Measurements from ENCODE around the gene ADPRM. TPM values are rescaled to one million over a fixed set of nuclear protein-coding genes. Genes with fewer than 3 reads are reported as not detected.

ADPRM gene
- total and polyA plus RNA-seq, 2 experiments from 2014 or later, result 6.8 to 8.8 TPM

GRCh38 chr17:10755592-10756127, 58.3 kb downstream of the ADPRM start:
- TF ChIP-seq ZNF462 (CRISPR knock-in tag; IDR thresholded peaks at IDR 0.05) (no peak), POLR2AphosphoS5 (IDR thresholded peaks at IDR 0.05; ENCODE audit: low read depth) (no peak), CTCF (conservative IDR thresholded peaks at IDR 0.05; ENCODE audit: low read depth in 2 of 2) (no peak), JUNB (IDR thresholded peaks at IDR 0.05; ENCODE audit: unreplicated experiment) (no peak), ZNF331 (CRISPR knock-in tag; IDR thresholded peaks at IDR 0.05; ENCODE audit: low read depth) (no peak), ZNF114 (CRISPR knock-in tag; IDR thresholded peaks at IDR 0.05) (no peak), NANOG (IDR thresholded peaks at IDR 0.05; ENCODE audit: borderline replicate concordance) (no peak), EZH2phosphoT487 (IDR thresholded peaks at IDR 0.05; ENCODE audit: unreplicated experiment) (no peak), STAT1 (IDR thresholded peaks at IDR 0.05; ENCODE audit: unreplicated experiment) (no peak), REST (IDR thresholded peaks at IDR 0.05; ENCODE audit: unreplicated experiment) (no peak), CREB1 (CRISPR knock-in tag; IDR thresholded peaks at IDR 0.05; ENCODE audit: low read depth) (no peak), ETS1 (IDR thresholded peaks at IDR 0.05) (no peak), EZH2 (IDR thresholded peaks at IDR 0.05; ENCODE audit: low read depth, unreplicated experiment) (no peak)
- H3K4me1 Mint-ChIP-seq, result peaks cover 42% of the 10 kb centered on the region
- H3K9me3 Mint-ChIP-seq, result no peaks in the 10 kb centered on the region; the same call in 2 of the 3 replicates
- H3K27me3 Mint-ChIP-seq (ENCODE audit: insufficient read depth, low read depth, poor library complexity), result peaks cover 14% of the 10 kb centered on the region
- Histone ChIP-seq H3K4me2 (peak overlapping the region; percentile 79), H3K27ac (ENCODE audit: low read depth) (peak overlapping the region; percentile 28; the same call in 1 of the 2 replicates), H3K27me3 (ENCODE audit: insufficient read depth) (no peaks in the 10 kb centered on the region), H4K20me1 (replicated peaks; ENCODE audit: insufficient read depth) (no peaks in the 10 kb centered on the region), H3K4me1 (ENCODE audit: insufficient read depth) (peaks cover 22% of the 10 kb centered on the region), H3K79me2 (replicated peaks; ENCODE audit: insufficient read depth) (no peaks in the 10 kb centered on the region), H3K4me3 (peak overlapping the region; percentile 54), H3F3A (replicated peaks; ENCODE audit: low read depth) (peaks cover 4% of the 10 kb centered on the region; the same call in 1 of the 2 replicates), H2AFZ (peak overlapping the region; percentile 81), H3K36me3 (ENCODE audit: insufficient read depth) (no peaks in the 10 kb centered on the region), H3K9me2 (ENCODE audit: insufficient read depth) (no peaks in the 10 kb centered on the region)
- H3K27ac Mint-ChIP-seq, result peak overlapping the region; percentile 96
- no peaks in the 10 kb centered on the region; the same call in 2 of the 3 replicates for H3K36me3 Mint-ChIP-seq (ENCODE audit: low read depth)
- no peak for ATAC-seq
- H3K4me3 Mint-ChIP-seq, result peak overlapping the region; percentile 79
- no peak for DNase-seq (ENCODE audit: low spot score)
